ENCODE data around the gene SURF4.

The SURF4 gene

DNA sequence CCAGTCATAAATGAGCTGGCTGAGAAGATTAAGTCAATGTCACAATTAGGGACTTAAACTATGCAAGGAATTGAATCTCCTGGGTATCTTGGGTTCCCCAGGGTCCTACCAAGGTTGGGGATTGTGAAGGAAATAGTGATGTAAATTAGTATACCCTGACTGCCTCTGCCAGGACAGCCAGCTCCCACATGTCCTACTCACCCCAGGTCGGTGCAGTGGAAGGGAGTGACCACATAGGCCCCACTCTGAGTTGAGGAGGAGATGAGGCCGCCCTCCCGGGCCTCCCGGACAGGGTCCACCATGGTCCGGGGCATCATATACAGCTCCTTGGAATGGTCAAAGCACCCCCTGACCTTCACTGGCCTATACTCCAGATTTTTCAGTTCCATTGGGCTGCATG, 22.3 kb downstream of the SURF4 start:
- in situ Hi-C loops (cut with MboI; ENCODE audit: low sequenced_read_pairs) = no loop called here

- in situ Hi-C loops (cut with MboI; ENCODE audit: low sequenced_read_pairs) = no loop called here
Observed at GRCh38 chr9:133352635-133353340, 23.1 kb downstream of the SURF4 start.

- in situ Hi-C loops (cut with MboI; ENCODE audit: low sequenced_read_pairs) = no loop called here
Observed at GRCh38 chr9:133351908-133352634, 23.8 kb downstream of the SURF4 start.

DNA sequence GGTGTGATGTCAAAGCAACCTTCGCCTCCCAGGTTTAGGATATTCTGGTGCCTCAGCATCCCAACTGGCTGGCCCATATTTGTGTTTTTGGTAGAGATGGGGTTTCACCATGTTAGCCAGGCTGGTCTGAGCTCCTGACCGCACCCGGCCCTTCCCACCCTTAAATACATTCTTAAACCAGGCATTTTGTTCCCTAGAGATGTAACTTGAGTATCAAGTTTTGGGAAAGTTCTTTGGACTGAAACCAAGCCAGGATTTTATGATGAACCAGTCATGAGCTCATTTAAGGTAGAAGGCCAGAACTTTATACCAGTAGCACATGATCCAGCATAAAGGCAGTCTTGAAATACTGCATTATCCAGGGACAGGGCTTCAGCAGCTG, 24.3 kb downstream of the SURF4 start:
- in situ Hi-C loops (cut with MboI; ENCODE audit: low sequenced_read_pairs) = no loop called here

DNA sequence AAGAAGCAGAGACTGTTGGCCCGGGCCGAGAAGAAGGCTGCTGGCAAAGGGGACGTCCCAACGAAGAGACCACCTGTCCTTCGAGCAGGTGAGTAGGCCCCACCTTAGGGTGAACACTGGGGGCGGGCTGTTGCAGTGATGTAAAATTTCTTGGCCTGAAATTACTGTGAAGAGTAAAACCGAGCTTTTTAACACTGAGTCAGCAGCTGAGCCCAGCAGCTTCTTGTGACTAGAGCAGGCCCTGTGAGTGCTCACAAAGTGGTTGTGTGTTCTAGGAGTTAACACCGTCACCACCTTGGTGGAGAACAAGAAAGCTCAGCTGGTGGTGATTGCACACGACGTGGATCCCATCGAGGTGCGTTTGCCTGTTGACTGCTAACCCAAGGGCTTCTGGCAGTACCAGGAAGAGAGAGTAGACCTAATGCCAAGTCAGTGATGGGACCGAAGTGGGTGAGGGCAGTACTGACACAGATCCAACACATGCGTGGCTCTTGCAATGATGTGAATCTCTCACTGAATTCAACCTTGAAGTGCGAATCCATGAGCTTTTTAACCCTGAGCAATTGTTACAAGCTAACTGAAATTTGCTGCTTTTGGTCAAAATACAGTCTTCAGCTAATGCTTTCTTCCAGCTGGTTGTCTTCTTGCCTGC, 25.8 kb downstream of the SURF4 start:
- in situ Hi-C loops (cut with MboI; ENCODE audit: low sequenced_read_pairs) = no loop called here

DNA sequence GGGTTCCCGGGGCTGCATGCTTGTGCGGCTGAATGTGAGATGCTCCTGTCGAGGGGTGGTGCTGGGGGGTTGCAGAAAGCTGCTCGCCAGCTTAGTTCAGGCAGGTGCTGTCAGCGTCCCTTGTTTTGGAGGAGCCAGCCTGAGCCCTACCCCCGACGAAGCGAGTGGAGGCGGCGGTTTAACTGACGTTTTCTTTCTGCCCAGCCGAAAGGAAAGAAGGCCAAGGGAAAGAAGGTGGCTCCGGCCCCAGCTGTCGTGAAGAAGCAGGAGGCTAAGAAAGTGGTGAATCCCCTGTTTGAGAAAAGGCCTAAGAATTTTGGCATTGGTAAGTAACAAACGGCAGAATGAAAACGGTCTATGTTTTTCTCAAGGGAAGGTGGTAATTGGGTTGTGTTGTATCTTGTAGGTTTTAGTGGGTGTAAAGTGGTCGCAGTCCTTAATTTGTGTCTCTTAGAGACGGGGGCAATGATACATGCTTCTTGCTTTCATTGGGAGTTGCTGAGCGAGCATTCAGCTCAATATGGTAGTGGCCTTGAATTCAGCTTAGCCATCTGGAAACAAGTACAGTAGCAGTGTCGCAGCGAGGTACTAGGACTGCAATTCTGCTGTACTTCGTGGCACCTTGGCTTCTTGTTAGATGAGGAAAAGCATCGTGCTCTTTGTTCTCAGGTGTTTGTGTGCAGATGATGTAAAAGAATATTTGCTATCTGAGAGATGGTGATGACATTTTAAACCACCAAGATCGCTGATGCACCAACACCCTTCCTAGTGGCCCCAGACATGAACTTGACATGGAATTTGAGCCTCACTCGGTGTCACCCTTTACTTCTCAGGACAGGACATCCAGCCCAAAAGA, 26.9 kb downstream of the SURF4 start:
- in situ Hi-C loops (cut with MboI; ENCODE audit: low sequenced_read_pairs) = no loop called here

DNA sequence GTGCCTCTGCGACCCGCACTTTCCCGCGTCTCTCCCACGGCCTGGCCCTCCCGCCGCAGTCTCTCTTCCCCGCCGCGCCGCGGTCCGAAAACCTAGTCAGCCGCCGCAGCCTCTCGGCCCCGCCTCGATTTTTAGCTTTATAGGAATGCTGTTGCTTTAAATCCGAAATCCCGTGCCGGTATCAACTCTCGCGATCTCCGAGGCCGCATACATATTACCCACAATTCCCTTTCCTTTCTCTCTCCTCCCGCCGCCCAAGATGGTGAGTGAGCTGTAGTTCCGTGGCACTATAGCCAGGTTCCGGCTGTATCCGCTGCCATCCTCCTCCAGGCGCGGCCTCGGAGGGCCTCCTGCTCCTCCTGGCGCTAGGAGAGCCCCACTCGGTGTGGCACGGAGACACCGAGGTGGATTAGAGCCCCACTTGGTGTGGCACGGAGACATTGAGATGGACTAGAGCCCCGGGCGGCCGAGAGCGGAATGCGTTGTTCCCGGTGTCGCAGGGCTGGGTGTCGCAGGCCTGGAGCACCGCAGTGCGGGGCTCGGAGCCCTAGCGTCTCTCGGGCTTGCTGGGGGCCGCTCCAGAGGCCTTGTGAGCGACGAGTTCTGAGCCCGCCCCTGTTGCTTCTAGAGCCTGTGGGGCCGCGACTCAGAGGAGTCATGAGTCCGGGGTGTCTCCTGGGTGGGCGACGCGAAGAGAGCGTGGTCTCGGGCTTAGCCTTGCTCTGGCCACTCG, 27.7 kb downstream of the SURF4 start, which contains the start of the genes MED22 and RPL7A:
TSS of gene MED22 (minus strand) at position 147 of the 733 bp plus-strand sequence. CDS start 1,469 bp downstream, outside the sequence.
TSS of gene RPL7A (plus strand) at position 234 of the 733 bp plus-strand sequence. CDS start at position 260, 26 bp downstream.
- in situ Hi-C loops (cut with MboI; ENCODE audit: low sequenced_read_pairs) = no loop called here

- in situ Hi-C loops (cut with MboI; ENCODE audit: low sequenced_read_pairs) = no loop called here
Observed at GRCh38 chr9:133347515-133347984, 28.3 kb downstream of the SURF4 start.

DNA sequence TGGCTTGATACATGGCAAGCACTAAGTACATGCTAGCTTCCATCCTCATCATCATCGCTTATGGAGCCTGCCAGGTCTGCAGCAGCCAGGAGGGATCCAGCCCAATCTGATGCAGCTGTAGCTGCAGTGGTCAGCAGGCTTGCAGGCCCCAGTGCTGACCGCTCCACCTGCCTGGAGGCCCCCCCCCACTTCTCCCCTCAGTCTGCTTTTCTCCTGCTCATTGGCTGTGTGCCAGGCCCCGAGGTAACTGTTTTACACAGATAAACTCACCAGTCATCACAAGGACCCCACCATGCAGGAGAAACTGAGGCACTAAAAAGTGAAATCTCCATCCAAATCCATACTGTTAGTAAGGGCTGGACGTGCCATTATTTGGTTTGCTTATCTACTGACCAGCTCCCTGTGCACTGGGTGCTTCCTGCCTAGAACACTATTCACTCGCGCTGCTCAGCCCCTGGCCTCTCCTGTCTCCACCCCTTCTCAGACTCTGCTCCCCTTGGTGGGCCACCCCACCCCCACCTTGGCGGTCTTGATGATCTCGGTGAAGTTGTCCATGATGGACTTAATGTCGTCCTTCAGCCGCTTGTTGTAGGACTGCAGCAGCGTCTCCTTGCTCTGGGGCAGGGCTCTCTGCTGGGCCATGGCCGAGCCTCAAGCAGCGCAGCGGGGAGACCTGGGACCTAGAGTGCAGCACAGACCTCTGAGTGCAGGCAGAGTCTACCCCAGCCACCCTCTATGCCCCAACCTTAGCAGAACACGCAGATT, 29.7 kb downstream of the SURF4 start:
- in situ Hi-C loops (cut with MboI; ENCODE audit: low sequenced_read_pairs) = no loop called here

- in situ Hi-C loops (cut with MboI; ENCODE audit: low sequenced_read_pairs) = no loop called here
Observed at GRCh38 chr9:133345596-133345995, 30.3 kb downstream of the SURF4 start.

DNA sequence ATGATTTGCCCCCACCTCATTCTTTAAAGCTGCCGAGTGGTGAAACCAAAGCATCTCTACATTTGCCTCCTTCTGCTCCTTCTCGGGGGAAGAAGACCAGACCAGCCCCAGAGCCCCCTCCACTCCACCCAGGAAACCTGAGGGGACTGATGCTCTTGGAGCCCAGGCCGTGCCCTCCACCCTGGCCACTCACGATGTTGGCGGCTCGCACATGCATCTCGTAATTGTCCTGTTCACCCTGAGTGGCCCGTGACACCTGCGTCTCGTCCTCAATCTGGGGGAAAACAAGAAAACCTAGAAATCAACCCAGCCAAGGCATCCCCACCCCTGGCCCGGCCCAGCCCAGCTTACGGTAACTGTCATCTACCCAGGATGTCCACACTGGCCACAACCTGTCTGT, 30.9 kb downstream of the SURF4 start:
- in situ Hi-C loops (cut with MboI; ENCODE audit: low sequenced_read_pairs) = no loop called here

DNA sequence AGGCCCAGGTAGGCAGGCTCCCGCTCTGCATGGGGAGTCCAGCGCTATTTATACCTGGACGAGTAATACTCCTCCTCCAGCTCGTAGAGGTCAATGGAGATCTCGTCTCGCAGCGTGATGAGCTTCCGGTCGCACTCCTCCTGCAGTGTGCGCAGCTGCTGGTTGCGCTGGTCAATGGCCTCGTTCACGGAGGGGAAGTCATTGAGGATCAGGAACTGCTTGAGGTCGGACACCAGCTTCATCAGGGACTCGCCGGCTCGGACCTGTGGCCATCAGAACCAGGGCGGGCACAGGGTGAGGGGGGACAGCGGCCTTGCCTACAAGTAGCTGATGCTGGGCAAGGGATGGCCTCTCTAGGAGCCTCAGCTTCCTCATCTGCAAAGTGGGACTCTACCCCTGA, 31.8 kb downstream of the SURF4 start:
- in situ Hi-C loops (cut with MboI; ENCODE audit: low sequenced_read_pairs) = no loop called here

GRCh38 chr9:133342570-133342969, 33.3 kb downstream of the SURF4 start:
- in situ Hi-C loops (cut with MboI; ENCODE audit: low sequenced_read_pairs) = no loop called here

- in situ Hi-C loops (cut with MboI; ENCODE audit: low sequenced_read_pairs) = no loop called here
Observed at GRCh38 chr9:133342069-133342406, 33.8 kb downstream of the SURF4 start.

- in situ Hi-C loops (cut with MboI; ENCODE audit: low sequenced_read_pairs) = no loop called here
Observed at GRCh38 chr9:133341369-133342068, 34.3 kb downstream of the SURF4 start.

DNA sequence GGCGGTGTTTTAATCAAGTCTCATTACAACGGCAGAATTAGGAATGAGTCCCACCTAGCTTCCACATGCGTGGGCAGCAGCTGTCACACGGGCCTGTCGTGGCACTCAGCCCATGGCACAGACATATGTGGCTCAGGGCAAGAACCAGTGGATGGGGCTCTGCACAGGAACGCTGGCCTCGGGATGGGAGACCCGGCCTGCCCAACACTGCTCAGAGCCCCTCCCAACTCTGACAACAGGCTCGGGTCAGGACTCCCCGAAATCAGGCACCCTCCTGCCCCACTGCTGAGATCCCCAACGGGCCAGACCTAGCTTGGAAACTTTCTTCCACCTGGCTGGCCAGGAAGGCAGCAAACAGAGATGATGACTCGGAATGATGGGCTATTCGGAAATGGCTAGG, 34.9 kb downstream of the SURF4 start:
- in situ Hi-C loops (cut with MboI; ENCODE audit: low sequenced_read_pairs) = no loop called here

DNA sequence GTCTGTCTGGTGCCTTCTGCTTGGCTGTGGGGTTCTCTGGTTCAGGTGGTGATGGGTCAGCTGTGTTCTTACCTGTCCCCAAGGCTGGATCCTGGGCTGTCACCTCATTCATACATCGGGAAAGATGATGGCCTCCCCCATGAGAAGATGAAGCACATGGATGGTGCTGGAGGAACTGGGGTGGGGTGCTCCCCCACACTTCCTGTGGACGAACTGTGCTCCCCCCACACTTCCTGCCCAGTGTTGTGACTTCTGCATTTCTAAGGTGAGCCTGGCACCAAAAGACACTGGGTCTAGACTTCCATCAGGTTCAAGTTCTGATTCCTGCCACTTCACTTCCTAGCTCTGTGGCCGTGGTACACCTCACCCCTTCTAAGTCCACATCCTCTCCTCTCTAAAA, 35.6 kb downstream of the SURF4 start:
- in situ Hi-C loops (cut with MboI; ENCODE audit: low sequenced_read_pairs) = no loop called here

DNA sequence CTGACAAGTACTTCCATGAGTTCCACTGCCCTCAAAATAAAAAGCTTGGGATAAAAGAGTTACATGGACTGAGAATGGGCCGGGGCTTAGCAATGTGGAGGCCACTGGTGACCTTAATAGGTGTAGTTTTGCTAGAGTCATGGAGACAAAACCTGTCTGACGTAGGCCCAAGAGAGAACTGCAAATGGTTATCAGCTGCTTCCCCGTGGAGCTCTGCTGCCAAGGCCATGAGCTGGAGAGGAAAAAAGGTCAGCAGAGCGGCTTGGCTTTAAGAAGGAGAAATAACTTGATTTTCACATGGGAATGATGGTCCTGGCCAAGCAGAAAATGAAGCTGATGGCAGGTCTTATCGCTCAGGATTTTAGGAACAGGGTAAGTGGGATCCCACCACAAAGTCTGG, 36.2 kb downstream of the SURF4 start:
- in situ Hi-C loops (cut with MboI; ENCODE audit: low sequenced_read_pairs) = no loop called here
